GM21423 (cell line): ENCODE measurements around the gene TBCEL.

Experiments
- ATAC-seq: cut with Tn5 transposase; IDR thresholded peaks from one replicate; pipeline ENCODE4 v1.9.1; 2021; ENCODE audit warnings: mild to moderate bottlenecking, moderate library complexity; ENCODE audit not compliant: unreplicated experiment

TBCEL gene

DNA sequence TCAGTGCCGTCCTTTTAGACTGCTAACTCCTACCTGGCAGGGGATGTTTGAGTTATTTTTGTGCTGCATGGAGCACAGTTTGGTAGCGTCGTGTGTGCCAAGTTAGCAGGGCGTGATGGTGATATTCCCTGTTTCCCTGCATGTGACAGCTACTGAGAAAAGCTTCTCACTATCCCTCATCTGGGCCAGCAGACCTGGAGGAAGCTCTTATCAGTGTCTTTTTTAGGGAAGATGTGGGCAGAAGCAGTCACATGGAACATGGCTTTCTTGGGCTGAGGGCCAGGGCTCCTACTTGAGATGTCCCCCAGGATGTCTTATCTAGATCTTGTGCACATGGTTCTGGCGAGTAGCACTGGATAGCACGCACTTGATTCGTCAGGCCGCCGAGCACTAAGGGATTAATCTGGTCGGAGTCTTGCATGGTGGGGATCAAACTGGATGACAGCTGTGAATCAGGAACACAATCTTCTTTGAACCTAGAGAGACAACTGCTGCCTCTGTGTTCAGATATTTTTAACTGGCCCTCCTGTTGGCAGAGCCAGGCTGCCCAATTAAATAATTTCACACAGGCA is 110.9 kb downstream of the TBCEL start:
- ATAC-seq: no peak

GRCh38 chr11:121137005-121137404 is 113.1 kb downstream of the TBCEL start:
- ATAC-seq: no peak

DNA sequence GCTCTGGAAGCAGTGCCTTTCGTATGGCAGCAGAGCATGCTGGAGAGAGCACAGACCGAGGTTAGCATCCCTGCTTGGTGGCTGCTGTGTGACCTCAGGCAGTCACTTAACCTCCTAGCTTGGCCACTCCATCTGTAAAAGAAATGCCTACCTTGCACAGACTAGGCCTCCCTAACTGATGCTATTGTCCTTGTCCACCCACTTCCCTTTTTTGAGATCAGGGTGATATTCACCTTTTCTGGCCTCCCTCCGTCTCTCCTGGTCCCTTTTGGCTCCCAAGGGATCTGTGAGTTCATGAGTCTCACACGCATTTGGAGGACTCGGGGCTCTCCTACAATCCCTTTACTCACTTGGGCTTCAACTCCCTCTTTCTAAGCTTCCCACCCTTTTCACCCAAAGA is 114.4 kb downstream of the TBCEL start:
- ATAC-seq: no peak

GRCh38 chr11:121140369-121140768 is 116.5 kb downstream of the TBCEL start:
- no peak for ATAC-seq
